Heart left ventricle (tissue), 13 donors: ENCODE data around the gene PTGDS.

ENCODE experiments used
- CTCF ChIP-seq, 12 donors: fragments of 200-600 bp; sonication (generic) in 4 of 12; IDR thresholded peaks; one replicate each; pipeline versions ENCODE4 v1.5.0 to v1.8.0; 2018 to 2022; ENCODE audit warnings: antibody characterized with exemption in 12 of 12, mild to moderate bottlenecking in 5 of 12
- POLR2A ChIP-seq, 2 donors: fragments of 450-650 bp; IDR thresholded peaks; one replicate each; pipeline ENCODE4 v1.6.1; 2017; ENCODE audit warnings: antibody characterized with exemption in 2 of 2, mild to moderate bottlenecking in 2 of 2, moderate library complexity in 2 of 2
- donor health status: ischemic (EF 13 %, LVEDD 7.1; RV severe dilation, severe dysfunction).
- donor health status: DM: no; HTN: yes; CAD: no.
- donor health status: DM: no; HTN: no; CAD: no.
- donor health status: ischemic (EF 25% LVEDD 6.9; RV normal size, moderate dysfunction).
- donor health status: ischemic (EF 25% LVEDD 5.7; RV mildly dilated, moderate dysfunction).
- donor health status: ischemic (EF 35%, LVEDD 5.7; RV mildly dilated, moderate dysfunction).
- donor health status: nonischemic (EF 11% LVEDD 7.7; RV severe dilation, severe dysfunction).
- donor health status: DM: yes; HTN: yes; CAD: no.
- donor health status: PGD.
- donor health status: ischemic (EF 29% LVEDD 5.4; RV normal size, mild dysfunction).
- donor health status: nonischemic (EF 23%, LVEDD 6.1; RV moderate dilation, normal function).

- TF ChIP-seq CTCF (IDR thresholded peaks at IDR 0.05) (no peak), POLR2A (IDR thresholded peaks at IDR 0.05) (no peak)
These were observed 45.9 kb downstream of the PTGDS start for GRCh38 chr9:137023157-137023556.
